Stimulated activated CD8-positive, alpha-beta memory T cell treated with anti-CD3 and anti-CD28 coated beads, Interleukin-7, amount 100 ng/mL, for 1 hour (primary cell): ENCODE results near the gene PIK3R1.

Experiments
- DNase-seq, 2 donors: peaks; one replicate each; pipeline ENCODE4 v3.0.0-alpha.2; 2020; ENCODE audit warnings: low read depth in 2 of 2

PIK3R1 gene

GRCh38 chr5:68270399-68270975, 54.9 kb downstream of the PIK3R1 start:
- no peak for DNase-seq

- no peak for DNase-seq
Observed at GRCh38 chr5:68271124-68271523, 55.6 kb downstream of the PIK3R1 start.

- no peak for DNase-seq
Observed at GRCh38 chr5:68272289-68272688, 56.7 kb downstream of the PIK3R1 start.

- no peak for DNase-seq
Observed at GRCh38 chr5:68273717-68274409, 58.3 kb downstream of the PIK3R1 start.

- no peak for DNase-seq
Observed at GRCh38 chr5:68274847-68275651, 59.5 kb downstream of the PIK3R1 start.

GRCh38 chr5:68276740-68277139, 61.2 kb downstream of the PIK3R1 start:
- no peak for DNase-seq

- DNase-seq = no peak
Observed at GRCh38 chr5:68277431-68277830, 61.9 kb downstream of the PIK3R1 start.

GRCh38 chr5:68279984-68280383, 64.4 kb downstream of the PIK3R1 start:
- DNase-seq = no peak

GRCh38 chr5:68282001-68282400, 66.4 kb downstream of the PIK3R1 start:
- DNase-seq = no peak

GRCh38 chr5:68283766-68284165, 68.2 kb downstream of the PIK3R1 start:
- DNase-seq = no peak

- no peak for DNase-seq
Observed at GRCh38 chr5:68285075-68285840, 69.7 kb downstream of the PIK3R1 start.

GRCh38 chr5:68285851-68286611, 70.5 kb downstream of the PIK3R1 start:
- DNase-seq = no peak

GRCh38 chr5:68286612-68286912, 71.0 kb downstream of the PIK3R1 start:
- no peak for DNase-seq

GRCh38 chr5:68287631-68287975, 72.0 kb downstream of the PIK3R1 start:
- no peak for DNase-seq

GRCh38 chr5:68287976-68288706, 72.6 kb downstream of the PIK3R1 start:
- peak in 1 of 2 donors; percentile 23 for DNase-seq

GRCh38 chr5:68288707-68289134, 73.2 kb downstream of the PIK3R1 start:
- DNase-seq = no peak

GRCh38 chr5:68289498-68289897, 73.9 kb downstream of the PIK3R1 start:
- DNase-seq = no peak

- DNase-seq = no peak
Observed at GRCh38 chr5:68290260-68290674, 74.7 kb downstream of the PIK3R1 start.

GRCh38 chr5:68290847-68291246, 75.3 kb downstream of the PIK3R1 start:
- DNase-seq = no peak

GRCh38 chr5:68292316-68292715, 76.8 kb downstream of the PIK3R1 start:
- no peak for DNase-seq

- DNase-seq = no peak
Observed at GRCh38 chr5:68295772-68296171, 80.2 kb downstream of the PIK3R1 start.
